Calu3 (cell line): ENCODE measurements around the gene PCSK7. TPM values are rescaled to one million over a fixed set of nuclear protein-coding genes. Genes with fewer than 3 reads are reported as not detected.

Experiments
- BruUV-seq: library from RNA; stranded (reverse); fragments of 400-500 nt; replicated peaks from 2 replicates; lab custom pipeline; 2021; lab: Mats Ljungman, UMichigan
- CTCF ChIA-PET: fragments of 300-600 bp; sonication (Branson Sonifier 250); formaldehyde crosslinking; loops from one replicate; lab custom pipeline; 2022; ENCODE audit warnings: antibody characterized with exemption; lab: Charles Lee
- DNase-seq: peaks from one replicate; pipeline ENCODE4 v3.0.0; 2022
- H3K27ac Mint-ChIP-seq: one replicate; pipeline ENCODE4 v1.8.0; 2022; ENCODE audit warnings: mixed read lengths; ENCODE audit not compliant: unreplicated experiment
- H3K27me3 Mint-ChIP-seq: one replicate; pipeline ENCODE4 v1.8.0; 2022; ENCODE audit warnings: mixed read lengths; ENCODE audit not compliant: unreplicated experiment
- H3K36me3 Mint-ChIP-seq: one replicate; pipeline ENCODE4 v1.8.0; 2022; ENCODE audit warnings: mild to moderate bottlenecking, moderate library complexity, mixed read lengths; ENCODE audit not compliant: insufficient read depth, unreplicated experiment
- H3K4me1 Mint-ChIP-seq: one replicate; pipeline ENCODE4 v1.8.0; 2022; ENCODE audit warnings: mild to moderate bottlenecking, low read depth, mixed read lengths; ENCODE audit not compliant: unreplicated experiment
- H3K4me3 Mint-ChIP-seq: one replicate; pipeline ENCODE4 v1.8.0; 2022; ENCODE audit warnings: mild to moderate bottlenecking, low read depth, moderate library complexity, mixed read lengths; ENCODE audit not compliant: unreplicated experiment
- H3K9me3 Mint-ChIP-seq: one replicate; pipeline ENCODE4 v1.8.0; 2022; ENCODE audit warnings: low read depth, mixed read lengths; ENCODE audit not compliant: unreplicated experiment
- CTCF ChIP-seq: fragments of 200-600 bp; IDR thresholded peaks from one replicate; pipeline ENCODE4 v1.8.0; 2022; ENCODE audit warnings: antibody characterized with exemption; ENCODE audit not compliant: unreplicated experiment
- intact Hi-C: fragments of 100-400 bp; cut with micrococcal nuclease; formaldehyde crosslinking; loops from one replicate; pipeline ENCODE4 v1.10.0; 2022; ENCODE audit not compliant: unreplicated experiment
- total RNA-seq: library from RNA; stranded (reverse); gene quantifications from 2 replicates; pipeline ENCODE4 v1.2.3, GENCODE V29; 2022

PCSK7 gene
- total RNA-seq, 1 experiment from 2014 or later, result 44.3 TPM

GRCh38 chr11:117230286-117230961 lies 1.4 kb downstream of the PCSK7 start:
- Mint-ChIP-seq H3K27ac (peak overlapping the region; percentile 40), H3K27me3 (no peaks in the 10 kb centered on the region), H3K4me3 (peak overlapping the region; percentile 100), H3K36me3 (peaks cover 42% of the 10 kb centered on the region), H3K9me3 (no peaks in the 10 kb centered on the region), H3K4me1 (peaks cover 14% of the 10 kb centered on the region)
- TF ChIP-seq CTCF, result no peak
- intact Hi-C loops, result loop anchor here (5.0 kb wide), 1 partner anchor 87 kb away; the partner anchor contains the start of gene BACE1
- no peak for DNase-seq
- CTCF ChIA-PET, result no interaction called here
- BruUV-seq, result no TSS peak

- no peak overlapping the region for H3K27ac Mint-ChIP-seq
- H3K4me3 Mint-ChIP-seq, result no peak overlapping the region
- H3K27me3 Mint-ChIP-seq, result no peaks in the 10 kb centered on the region
- intact Hi-C loops, result loop anchor here (5.0 kb wide), 2 partner anchors 87 to 498 kb away; partner anchors contain the start of gene BACE1
- TF ChIP-seq CTCF, result no peak
- no peak for DNase-seq
- no TSS peak for BruUV-seq
- CTCF ChIA-PET, result no interaction called here
- H3K4me1 Mint-ChIP-seq, result peaks cover 14% of the 10 kb centered on the region
- peaks cover 42% of the 10 kb centered on the region for H3K36me3 Mint-ChIP-seq
- no peaks in the 10 kb centered on the region for H3K9me3 Mint-ChIP-seq
These were observed 2.0 kb downstream of the PCSK7 start for GRCh38 chr11:117229931-117230285.

GRCh38 chr11:117229411-117229810 lies 2.5 kb downstream of the PCSK7 start:
- no peak for DNase-seq
- Mint-ChIP-seq H3K36me3 (peaks cover 45% of the 10 kb centered on the region), H3K4me3 (no peak overlapping the region), H3K9me3 (no peaks in the 10 kb centered on the region), H3K27ac (no peak overlapping the region), H3K4me1 (peaks cover 14% of the 10 kb centered on the region), H3K27me3 (no peaks in the 10 kb centered on the region)
- CTCF ChIA-PET, result no interaction called here
- TF ChIP-seq CTCF, result no peak
- intact Hi-C loops, result loop anchor here (5.0 kb wide), 1 partner anchor 497 kb away; no protein-coding TSS in a partner anchor
- no TSS peak for BruUV-seq

GRCh38 chr11:117228091-117228490 lies 3.8 kb downstream of the PCSK7 start:
- DNase-seq, result no peak
- TF ChIP-seq CTCF, result no peak
- Mint-ChIP-seq H3K9me3 (no peaks in the 10 kb centered on the region), H3K27me3 (no peaks in the 10 kb centered on the region), H3K36me3 (peaks cover 45% of the 10 kb centered on the region), H3K4me3 (no peak overlapping the region), H3K27ac (no peak overlapping the region), H3K4me1 (peaks cover 14% of the 10 kb centered on the region)
- BruUV-seq, result no TSS peak
- CTCF ChIA-PET, result interaction anchor here (0.7 kb wide), 1 partner anchor 1023 kb away, joined by 3 read pairs; no protein-coding TSS in a partner anchor
- intact Hi-C loops, result loop anchor here (5.0 kb wide), 1 partner anchor 496 kb away; no protein-coding TSS in a partner anchor
